NT2/D1 (cell line): Measurements from ENCODE around the gene LRRC3.

Source experiments
- SUZ12 ChIP-seq: IDR thresholded peaks from 2 replicates; pipeline ENCODE4 v1.6.1; 2011; ENCODE audit not compliant: insufficient read length, insufficient read depth; ENCODE audit errors: extremely low read depth
- ZNF274 ChIP-seq: IDR thresholded peaks from 2 replicates; pipeline ENCODE4 v1.6.1; 2011; ENCODE audit warnings: mild to moderate bottlenecking, low read depth, low read length

DNA sequence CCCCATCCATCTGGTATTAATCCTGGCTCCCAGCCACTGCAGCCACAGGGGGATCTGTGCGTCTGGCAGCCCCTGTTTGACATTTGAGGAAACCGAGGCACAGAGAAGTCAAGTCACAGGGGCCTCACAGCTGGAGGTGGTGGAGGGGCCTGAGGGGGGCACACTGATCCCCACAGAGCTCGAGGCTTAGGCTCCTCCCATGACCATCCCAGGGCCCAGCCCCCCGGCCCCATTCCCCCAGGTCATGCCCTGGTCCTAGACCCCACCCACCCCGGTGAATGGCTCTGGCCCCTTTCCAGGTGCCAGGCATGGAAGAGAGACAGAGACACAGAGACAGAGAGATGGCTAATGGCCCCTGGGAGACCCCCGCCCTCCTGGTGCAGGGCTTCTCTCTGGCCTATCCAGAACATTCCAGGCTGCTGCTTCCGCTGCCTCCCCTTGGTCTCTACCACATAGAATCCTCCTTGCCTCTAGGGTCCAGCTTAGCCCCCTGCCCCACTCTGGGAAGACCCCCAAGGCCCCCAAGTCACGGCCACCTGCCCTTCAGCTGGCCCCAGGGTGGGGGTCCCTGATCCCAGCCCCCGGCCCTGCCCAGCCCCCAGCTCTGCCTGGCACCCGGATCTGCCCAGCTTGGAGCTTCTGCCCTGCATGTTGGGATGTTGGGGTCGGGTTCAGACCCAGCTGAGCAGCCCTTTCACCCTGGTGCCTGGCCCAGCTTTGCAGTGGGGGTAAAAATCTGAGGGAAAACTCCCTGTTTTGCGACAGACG, 29.2 kb upstream of the LRRC3 start:
- TF ChIP-seq ZNF274 (no peak), SUZ12 (no peak)
